NCI-H2107 (cell line): ENCODE measurements around the gene ALK.
A peak's percentile ranks its signal among the peaks of the same experiment; 100 is the strongest.

ENCODE experiments used
- DNase-seq: peaks from one replicate; lab custom pipeline; 2025; lab: John Stamatoyannopoulos, UW

ALK gene

DNA sequence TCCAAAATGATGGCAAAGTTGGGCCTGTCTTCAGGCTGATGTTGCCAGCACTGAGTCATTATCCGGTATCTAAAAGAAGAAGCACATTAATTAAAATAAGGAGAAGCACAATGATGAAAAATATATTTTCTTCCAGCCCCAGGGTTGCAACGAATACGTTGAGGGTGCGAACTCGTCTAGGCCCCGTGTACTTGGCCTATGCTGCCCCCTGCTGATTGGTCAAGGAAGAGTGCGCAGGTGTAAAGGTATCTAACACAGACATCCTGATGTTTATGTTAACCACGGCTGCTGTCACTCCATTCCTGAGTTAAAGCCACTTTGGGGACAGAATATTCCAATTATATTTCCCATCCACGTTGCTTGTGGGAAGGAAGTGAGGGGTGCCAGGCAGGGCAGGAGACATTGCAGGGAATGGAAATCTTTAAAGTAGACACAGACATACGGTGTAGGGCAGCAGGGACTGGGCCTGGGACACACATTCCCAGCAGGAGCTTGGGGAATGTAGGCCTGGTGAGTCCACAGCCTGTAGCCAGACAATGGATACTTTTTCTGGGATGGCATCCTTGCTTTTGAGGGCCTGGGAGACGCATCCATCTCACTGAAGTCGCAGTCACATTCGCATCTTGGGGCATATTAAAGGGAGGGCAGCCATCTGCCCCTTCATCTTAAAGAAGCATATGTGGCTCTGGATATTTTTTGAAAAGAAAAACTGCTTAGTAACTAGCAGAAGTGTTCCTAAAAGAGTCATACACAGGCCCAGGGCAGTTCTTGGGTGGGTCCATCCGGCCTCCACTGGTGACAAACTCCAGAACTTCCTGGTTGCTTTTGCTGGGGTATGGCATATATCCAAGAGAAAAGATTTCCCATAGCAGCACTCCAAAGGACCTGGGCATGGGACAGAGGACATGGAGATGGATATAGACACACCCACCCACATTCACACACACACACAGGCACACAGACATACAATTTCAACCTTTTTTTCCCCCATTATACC lies 724.3 kb downstream of the ALK start:
- DNase-seq: peak; percentile 26

GRCh38 chr2:29195796-29196195 lies 725.6 kb downstream of the ALK start:
- no peak for DNase-seq

DNA sequence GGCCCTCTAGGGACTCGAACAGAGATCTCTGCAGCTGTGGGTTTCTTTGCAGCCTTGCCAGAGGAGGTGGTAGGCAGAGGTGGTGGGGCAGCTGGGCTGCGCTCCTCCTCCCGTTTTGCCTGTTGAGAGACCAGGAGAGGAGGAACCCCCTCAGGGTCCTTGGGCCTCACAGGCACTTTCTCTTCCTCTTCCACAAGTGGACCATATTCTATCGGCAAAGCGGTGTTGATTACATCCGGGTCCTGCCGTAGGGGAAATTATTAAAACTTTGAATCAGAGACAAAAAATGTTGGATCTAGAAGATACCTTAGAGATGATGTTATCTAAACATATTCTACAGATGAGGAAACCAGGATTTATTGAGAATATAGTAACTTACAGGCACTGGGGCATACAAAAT lies 727.7 kb downstream of the ALK start:
- DNase-seq: no peak

DNA sequence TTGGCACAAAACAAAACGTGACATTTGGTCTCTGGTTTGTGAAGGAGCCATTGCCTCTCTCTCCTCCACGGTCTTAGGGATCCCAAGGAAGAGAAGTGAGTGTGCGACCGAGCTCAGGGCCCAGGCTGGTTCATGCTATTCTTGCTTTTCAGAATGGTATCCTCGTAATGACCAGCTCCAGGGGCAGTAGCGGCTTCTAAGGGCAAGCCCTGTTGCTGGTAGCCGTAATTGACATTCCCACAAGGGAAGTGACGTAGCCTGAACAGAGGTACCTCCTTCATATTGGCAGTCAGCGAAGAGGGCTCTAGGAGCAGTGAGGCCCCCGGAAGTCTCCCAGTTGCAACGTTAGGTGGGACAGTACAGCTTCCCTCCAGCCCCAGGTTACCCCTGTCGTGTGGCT lies 728.3 kb downstream of the ALK start:
- DNase-seq: no peak

GRCh38 chr2:29192526-29192925 lies 728.9 kb downstream of the ALK start:
- DNase-seq: no peak

DNA sequence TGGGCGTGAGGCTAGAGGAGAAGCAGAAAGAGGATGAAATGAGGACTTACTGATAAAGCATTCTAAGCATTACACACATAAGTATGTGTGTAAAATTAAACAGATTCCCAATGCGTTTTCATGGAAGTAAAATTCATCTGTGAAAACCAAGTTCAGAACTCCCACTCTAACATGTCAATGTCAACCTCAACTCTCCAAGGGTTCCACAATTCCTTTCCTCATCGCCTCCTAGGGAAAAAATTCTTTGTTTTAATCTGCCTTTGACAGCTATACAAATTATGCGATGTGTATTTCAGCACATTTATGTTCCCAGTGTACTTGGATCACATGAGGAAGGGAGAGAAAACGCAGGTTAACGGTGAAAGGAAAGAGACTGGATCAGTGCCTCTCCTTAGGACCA lies 729.6 kb downstream of the ALK start:
- no peak for DNase-seq

- DNase-seq: no peak
These were observed 732.3 kb downstream of the ALK start for GRCh38 chr2:29189052-29189451.

DNA sequence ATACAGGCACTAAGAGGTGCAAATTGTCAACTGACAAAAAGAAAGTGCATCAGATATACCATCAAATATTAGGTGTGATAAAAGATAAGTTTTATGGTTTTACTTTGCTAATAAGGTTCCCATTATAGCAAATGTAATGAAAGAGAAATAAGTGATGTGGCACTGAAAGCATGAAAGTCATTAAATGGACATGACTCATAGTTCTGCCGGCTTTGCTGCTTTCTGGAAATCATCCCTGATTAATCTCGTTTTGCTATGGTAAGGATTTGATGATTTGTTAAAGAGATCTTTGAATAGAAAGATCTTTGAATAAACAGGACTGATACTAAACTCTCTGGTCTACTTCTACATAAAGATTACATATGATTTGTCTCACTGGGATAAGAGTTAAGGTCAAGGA lies 733.5 kb downstream of the ALK start:
- DNase-seq: no peak

DNA sequence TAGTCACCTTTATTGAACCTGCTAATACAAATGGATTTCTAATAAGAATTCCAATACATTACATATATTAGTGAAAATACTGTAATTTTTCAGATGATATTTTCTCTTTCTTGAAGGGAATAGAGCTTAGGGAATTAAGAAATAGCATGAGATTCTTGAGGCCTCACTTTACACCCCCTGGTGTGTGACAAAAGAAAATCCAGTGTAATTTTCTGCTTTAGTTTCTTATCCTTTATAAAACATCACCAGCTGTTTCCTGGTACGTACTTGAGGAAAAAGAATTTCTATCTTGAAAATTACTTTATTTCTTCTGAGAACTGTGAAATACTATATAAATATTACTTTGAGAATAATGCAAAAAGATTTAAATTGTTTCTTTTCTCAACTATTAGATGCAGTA lies 734.6 kb downstream of the ALK start:
- DNase-seq: no peak

- no peak for DNase-seq
These were observed 736.9 kb downstream of the ALK start for GRCh38 chr2:29184531-29184930.

DNA sequence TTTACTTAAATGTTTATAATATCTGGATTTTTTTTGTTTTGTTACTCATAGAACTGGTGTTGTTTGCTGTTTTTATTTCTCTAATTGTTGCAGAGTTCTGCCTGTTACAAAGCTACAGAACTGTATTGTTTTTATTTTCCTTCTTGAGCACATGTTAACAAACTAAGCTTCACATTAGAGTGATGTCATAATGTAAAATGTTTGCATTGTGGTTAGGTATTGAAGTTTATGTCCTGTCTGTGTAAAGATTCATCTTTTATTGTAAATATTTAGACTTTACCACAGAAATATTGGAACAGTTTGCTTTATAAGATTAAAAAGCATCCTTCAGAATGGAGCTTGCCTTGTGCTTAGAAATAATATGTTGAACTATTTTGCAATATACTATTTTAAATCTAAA lies 738.5 kb downstream of the ALK start:
- no peak for DNase-seq

DNA sequence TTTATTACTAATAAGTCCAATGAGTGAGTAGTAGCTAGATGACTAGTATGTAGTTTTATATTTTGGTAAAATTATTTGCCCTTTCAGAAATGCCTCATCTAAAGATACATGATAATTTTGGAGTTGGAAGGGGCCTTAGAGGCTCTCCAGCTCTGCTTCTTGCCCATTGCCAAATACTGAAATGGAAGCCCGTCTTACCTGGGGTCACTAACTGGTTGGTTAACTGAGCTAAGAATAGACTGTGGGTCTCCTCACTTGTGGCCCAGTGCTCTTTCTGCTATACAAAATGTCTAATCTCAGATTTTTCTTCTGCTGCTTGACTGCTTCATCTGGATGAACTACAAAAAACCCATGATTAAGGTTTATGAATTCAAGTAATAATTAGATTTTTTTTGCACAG lies 739.1 kb downstream of the ALK start:
- DNase-seq: no peak

DNA sequence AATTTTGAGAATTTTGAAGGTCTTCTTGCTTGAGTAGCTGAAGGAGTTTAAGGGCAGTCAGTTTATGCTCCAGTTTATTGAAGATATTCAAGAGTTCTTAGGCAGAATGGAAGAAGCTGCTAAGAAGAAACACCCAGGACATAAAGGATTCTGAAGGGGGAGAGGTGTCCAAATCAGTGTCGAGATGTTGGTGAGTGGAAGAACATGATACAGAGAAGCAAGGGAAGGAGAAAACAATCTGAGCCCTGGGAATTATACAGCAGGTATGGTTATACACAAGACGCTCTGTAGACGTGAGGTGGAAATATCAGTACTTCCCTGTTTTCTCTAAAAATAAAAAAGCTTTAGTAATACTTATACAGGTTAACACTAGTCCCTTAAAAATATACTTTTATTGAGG lies 746.0 kb downstream of the ALK start:
- no peak for DNase-seq

DNA sequence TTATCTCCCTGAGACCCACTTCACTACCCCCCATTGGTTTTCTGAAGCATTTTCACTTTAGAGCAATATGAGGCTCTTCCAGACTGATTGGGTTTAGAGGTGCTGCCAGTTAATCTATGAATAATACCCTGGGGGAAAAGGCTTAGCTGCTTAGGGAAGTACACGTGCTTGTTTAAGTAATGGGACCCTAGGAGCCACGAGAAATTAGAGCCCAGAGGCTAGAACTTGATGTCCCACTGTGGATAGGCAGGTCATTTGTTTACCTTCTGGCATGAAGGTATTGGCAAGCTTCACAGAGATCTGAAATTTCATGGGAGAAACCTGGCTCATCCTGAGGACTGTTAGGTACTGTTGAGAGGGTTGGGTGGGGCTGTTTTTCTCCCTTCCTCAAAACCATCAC lies 746.4 kb downstream of the ALK start:
- DNase-seq: no peak

DNA sequence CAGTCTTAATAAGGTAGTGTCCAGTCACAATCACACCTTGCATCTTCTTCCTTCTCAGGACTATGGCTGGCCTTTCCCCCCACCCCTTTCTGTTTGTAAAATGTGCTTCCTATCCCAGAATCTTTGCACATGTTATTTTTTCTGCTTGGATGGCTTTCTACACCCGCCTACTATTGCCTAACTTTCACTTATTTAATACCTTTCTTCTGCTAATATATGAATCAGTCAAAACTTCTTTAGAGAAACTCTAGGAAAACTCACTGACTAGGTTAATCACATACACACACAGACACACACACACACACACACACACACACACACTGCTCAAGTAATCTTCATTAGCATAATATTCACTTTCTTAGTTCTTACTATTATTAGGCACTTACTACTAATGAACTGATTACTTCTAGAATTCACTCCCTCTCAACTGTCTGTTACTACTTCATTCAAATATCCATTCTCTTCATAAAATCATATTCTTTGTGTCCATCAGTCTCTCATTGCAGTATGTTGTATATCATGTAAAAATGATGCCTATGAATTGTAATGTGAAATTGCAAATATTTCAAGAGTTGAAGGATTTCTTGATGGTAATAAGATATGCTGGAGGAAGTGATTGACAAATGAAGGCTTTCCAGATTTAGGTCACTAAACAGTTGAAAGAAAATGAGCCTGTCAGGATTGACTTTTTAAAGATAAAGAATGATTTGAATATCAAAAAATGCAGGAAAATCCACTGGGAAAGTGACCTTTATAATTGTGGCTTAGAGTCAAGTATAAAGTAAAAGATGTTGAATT lies 754.9 kb downstream of the ALK start:
- no peak for DNase-seq

DNA sequence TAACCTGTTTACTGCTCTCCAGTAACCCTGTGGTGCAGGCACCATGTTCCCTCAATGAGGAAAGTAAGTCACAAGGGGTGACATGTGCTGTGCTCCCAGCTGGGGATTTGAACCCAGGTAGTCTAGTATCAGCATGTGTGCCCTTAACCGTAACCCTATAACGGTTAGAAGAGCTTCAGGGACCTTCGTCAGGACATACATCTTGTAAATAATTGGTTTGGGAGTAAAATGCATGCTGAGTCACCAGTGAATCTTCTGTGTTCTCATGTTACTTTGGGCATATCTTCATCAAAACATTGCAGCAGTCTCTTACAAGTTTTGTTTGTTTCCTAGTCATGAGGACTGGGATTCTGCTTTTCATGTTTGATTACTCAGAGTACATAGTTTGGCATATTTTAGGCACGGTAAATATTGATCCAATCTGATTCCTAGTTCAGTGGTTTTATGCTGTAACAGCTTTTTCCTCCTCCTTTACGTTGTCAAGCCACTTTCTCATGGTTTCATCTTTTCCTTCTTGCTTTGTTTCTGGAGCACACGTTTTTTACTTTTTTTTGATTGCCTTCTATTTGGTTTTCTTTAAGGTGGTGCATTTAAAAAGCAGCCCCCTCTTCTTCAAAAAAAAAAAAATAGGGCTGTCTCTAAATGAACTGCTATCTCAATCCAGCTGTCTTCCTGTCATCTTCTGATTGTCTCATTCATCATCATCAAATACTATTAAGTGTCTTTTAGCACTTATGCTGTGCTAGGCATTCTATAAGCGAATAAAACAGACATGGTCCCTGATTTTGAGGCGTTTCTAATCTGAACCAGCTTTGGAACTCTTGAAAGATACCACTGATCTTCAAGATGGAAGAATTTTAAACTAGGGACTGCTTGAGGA lies 755.8 kb downstream of the ALK start:
- no peak for DNase-seq

- DNase-seq: no peak
These were observed 757.1 kb downstream of the ALK start for GRCh38 chr2:29164091-29164846.

DNA sequence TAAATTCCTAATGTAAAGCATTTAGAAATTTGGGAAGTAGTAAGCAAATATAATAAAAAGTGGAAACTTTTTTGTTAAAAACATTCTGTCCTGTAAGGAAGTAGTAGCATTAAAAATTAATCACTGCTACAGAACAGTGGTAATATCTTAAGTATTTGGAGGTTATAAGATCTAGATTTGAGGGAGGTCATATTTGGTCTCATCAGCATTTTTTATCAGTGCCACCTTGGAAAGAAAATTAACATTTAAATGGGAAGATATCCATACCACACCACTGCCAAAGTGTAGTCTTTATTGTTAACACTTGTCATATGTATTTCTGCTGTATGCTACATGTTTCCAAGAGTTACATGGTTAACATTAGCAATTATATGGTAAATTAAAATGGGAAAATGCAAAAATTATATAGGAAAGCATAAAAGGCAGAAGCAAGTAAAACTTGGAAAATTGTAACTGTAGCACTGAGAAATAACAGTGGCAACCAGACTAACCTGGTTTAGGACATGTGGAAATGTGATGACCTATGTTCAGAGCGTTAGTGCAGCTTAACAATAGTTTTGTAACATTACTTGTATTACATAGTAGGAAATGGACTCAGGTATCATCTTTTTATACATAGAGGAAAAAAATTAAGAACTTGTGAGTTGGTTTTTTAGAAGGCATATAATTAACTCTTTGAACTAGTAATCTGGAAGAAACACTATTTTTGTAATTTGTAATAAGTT lies 759.0 kb downstream of the ALK start:
- DNase-seq: no peak

DNA sequence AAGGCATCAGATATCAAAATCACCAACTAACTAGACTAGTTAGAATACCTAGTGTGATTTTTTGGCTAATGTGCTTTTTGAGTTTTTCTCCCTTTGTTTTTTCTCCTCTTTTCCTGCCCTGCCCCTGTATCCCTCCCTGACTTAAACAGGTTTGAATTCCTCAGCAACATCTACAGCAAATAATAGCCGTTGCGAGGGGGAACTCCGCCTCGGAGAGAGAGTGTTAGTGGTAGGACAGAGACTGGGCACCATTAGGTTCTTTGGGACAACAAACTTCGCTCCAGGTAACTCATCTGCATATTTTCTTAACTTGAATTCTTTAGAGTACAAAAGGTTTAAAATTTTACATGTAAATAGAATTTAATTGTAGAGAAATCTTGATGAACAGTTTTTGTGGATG lies 761.2 kb downstream of the ALK start:
- DNase-seq: no peak

GRCh38 chr2:29159125-29159524 lies 762.3 kb downstream of the ALK start:
- DNase-seq: peak; percentile 8

GRCh38 chr2:29157131-29157530 lies 764.3 kb downstream of the ALK start:
- no peak for DNase-seq
